Limb (tissue), 2 donors: ENCODE data around the gene DNAJB1.

Experiments
- DNase-seq, 2 donors: peaks; one replicate each; pipeline ENCODE4 v3.0.0-alpha.2; 2016; ENCODE audit errors: extremely low spot score in 2 of 2

DNAJB1 gene

DNA sequence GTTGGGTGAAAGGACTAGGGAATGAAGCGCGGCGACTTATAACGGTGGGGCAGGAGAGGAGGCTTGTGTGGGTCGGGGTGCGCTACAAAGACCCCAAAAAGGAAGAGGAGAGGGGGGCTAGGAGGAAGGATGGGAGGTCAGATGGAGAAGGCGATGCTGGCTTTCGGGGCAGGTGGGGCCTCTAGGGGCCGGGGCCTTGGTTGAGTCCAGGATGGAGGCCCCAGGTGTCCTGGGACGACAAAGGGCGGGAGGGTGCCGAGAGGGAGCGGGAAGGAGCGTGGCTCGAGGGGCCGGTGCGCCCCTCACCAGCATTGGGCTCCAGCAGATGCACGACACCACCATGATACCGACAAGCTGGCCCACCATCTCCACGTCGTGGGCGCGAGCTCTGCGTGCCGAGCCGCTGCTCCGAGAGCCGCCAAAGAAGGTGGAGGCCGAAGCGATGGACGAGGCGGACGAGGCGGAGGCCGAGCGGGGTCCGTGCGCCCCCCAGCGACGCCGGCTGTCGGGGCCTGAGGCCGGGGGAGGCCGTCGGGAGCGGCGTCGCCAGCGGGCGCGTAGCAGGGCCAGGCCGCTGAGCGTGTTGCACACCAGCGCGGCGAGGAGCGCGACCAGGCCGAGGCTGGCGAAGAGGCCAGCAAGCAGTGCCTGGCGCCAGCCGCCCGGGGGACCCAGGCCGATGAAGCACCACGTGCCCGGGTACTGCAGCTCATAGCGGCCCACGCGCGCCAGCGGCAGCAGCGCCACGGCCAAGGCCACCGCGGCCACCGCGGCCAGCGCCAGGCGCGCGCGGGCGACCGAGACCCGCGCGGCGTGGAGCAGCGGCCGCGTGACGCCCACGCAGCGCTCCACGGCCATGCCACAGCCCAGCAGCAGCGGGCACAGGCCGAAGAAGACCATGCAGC is 44.9 kb downstream of the DNAJB1 start:
- DNase-seq: peak in 1 of 2 donors; percentile 55

DNA sequence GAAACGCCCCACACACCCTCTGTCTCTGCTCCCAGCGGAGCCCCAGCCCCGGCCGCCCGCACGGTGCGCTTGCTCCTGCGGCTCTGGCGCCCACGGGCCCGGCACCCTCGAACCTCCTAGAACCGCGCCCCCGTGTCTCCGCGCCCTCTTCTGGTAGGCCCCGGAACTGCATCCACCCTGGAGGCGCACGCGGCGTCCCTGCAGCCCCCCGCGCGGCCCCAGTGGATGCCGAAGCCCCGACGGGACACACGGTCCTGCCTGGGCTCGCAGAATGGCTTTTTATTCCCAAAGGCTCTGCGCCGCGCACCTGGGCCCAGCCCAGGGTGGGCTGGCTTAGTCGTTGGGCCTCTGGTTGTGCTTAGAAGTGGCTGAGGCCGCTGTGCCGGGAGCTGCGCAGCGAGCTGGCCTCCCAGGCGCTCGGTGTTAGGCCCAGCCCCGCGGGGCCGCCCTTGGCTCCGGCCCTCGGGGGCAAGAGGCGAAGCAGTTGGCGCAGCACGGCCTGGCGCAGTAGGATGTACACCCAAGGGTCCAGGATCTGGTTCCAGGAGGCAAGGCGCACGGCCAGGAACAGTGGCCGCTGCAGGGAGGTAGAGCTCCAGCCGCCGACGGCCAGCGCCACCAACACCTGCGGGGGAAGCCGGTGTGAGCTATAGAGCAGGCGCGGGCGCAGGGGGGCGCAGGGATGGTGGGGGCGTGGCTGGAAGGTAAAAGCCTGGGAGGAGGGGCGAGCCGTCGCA is 45.8 kb downstream of the DNAJB1 start:
- DNase-seq: peak; percentile 38 to 89

DNA sequence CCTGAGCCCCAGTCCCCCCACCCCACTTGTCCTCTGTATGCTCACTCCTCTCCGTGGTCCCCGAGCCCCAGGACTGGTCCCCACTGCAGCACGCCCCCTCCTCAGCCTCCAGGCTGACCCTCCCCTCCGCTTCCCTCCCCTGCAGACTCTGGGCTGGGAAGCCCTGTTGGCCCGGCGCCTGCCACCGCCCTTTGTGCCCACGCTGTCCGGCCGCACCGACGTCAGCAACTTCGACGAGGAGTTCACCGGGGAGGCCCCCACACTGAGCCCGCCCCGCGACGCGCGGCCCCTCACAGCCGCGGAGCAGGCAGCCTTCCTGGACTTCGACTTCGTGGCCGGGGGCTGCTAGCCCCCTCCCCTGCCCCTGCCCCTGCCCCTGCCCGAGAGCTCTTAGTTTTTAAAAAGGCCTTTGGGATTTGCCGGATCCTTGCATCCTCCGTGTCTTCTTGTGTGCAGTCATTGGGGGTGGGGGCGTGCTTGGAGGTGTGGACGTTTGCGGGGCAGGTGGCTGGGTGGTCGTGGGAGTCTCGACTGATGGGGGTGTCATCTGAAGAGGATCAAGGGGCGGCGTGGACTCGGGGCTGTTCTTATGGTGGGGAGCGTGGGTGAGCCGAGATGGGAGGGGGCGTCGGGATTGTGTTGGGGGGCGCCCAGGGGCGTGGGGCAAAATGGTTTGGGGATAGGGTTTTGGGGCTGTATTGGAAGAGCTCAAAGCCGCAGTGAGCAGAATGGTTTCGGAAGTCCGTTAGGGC is 46.6 kb downstream of the DNAJB1 start:
- DNase-seq: no peak

DNA sequence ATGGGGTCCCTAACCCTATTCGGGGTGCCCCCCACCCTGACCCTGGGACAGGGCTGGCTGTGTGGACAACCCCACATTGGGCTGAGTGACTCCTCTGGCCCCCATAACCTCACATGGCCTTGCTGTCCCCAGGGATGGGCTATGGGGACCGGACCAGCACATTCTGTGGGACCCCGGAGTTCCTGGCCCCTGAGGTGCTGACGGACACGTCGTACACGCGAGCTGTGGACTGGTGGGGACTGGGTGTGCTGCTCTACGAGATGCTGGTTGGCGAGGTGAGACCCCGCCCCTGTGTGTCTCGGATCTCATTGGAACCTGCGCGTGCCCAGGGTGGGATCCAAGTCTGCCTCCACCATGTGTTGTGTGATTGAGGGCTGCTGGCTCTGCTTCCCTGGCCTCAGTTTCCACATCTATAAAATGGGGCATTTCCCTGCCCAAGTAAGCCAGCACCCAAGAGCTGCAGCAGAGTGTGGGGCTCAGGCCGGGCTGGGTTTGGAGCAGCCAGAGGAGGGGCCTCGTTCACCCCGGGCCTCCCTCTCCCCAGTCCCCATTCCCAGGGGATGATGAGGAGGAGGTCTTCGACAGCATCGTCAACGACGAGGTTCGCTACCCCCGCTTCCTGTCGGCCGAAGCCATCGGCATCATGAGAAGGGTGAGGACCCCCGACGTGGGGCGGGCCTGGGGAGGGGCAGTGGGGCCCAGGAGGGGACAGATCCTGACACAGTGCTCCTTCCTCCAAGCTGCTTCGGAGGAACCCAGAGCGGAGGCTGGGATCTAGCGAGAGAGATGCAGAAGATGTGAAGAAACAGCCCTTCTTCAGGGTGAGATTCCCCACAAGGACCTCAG is 47.9 kb downstream of the DNAJB1 start:
- no peak for DNase-seq

DNA sequence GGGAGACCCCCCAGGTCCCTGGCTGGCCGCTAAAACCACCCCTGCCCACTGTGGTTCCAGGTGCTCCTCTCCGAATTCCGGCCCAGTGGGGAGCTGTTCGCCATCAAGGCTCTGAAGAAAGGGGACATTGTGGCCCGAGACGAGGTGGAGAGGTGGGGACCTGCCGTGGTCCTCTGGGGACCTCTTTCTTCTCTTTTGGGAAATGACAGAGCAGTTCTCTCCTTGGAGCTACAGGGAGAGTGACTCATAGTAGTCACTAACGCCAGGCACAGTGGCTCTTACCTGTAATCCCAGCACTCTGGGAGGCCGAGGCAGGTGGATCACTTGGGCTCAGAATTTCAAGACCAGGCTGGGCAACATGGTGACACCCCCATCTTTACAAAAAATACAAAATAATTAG is 50.4 kb downstream of the DNAJB1 start:
- DNase-seq: no peak

DNA sequence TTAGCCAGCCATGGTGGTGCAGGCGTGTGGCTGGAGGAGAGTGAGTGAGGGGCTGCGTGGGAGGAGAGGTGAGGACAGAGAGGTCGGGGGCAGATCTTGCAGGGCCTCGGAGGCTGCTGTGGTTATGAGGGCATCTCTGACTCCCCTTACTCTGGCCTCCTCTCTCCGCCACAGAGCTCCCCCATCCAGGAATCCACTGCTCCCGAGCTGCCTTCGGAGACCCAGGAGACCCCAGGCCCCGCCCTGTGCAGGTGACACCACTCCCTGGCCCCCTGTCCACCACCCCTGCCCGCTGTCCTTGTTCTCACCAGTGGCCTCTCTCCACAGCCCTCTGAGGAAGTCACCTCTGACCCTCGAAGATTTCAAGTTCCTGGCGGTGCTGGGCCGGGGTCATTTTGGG is 50.8 kb downstream of the DNAJB1 start:
- DNase-seq: no peak
